Spleen (tissue), 7 donors: ENCODE results near the gene GRM8.

Source experiments
- CTCF ChIP-seq, 11 experiments: fragments of 200-600 bp in 7 of 11; fragments of 450-650 bp in 4 of 11; sonication (generic) in 4 of 11; IDR thresholded peaks in 8 of 11; conservative IDR thresholded peaks in 3 of 11; 1 replicate in 7 of 11; 2 replicates in 4 of 11; pipeline versions ENCODE4 v1.4.0 to v1.8.0; 2016 to 2021; ENCODE audit warnings: antibody characterized with exemption in 11 of 11, inconsistent platforms in 4 of 11, mild to moderate bottlenecking in 1 of 11
- POLR2A ChIP-seq, 3 donors: fragments of 450-650 bp; IDR thresholded peaks; one replicate each; pipeline ENCODE4 v1.5.1; 2017; ENCODE audit warnings: antibody characterized with exemption in 3 of 3, mild to moderate bottlenecking in 1 of 3
- POLR2AphosphoS5 ChIP-seq, 3 donors: sonication (generic); formaldehyde crosslinking; IDR thresholded peaks; one replicate each; pipeline ENCODE4 v1.5.1; 2017; ENCODE audit warnings: antibody characterized with exemption in 3 of 3
- donor health status: DM: no; HTN: no; CAD: no; lungs with moderate emphysema.
- donor health status: DM: no; HTN: no; CAD: no.
- donor health status: DM: no; HTN: no; CAD: no.

- TF ChIP-seq CTCF (IDR thresholded peaks at IDR 0.05 in 8 of 11, conservative IDR thresholded peaks at IDR 0.05 in 3 of 11) (no peak), POLR2AphosphoS5 (IDR thresholded peaks at IDR 0.05) (no peak), POLR2A (IDR thresholded peaks at IDR 0.05) (no peak)
Observed at GRCh38 chr7:126790763-126791162, 462.0 kb downstream of the GRM8 start.
